Measurements from ENCODE around the gene ITPR3. TPM values are rescaled to one million over a fixed set of nuclear protein-coding genes. Genes with fewer than 3 reads are reported as not detected.

The ITPR3 gene
- total RNA-seq, 1 experiment from 2014 or later: 103 TPM

GRCh38 chr6:33634161-33634727 lies 13.1 kb downstream of the ITPR3 start:
- no peak for ATAC-seq
- intact Hi-C loops (cut with micrococcal nuclease): loop anchor here (5.0 kb wide), 1 partner anchor 42 kb away; no protein-coding TSS in a partner anchor
- ChIA-PET RAD21 (ENCODE audit: low non-redundant PET in 1 of 2, low total read pairs in 2 of 2, uncharacterized antibody in 2 of 2, unreplicated experiment in 2 of 2) (no interaction called here), CTCF (interaction anchor here (0.9 to 2.3 kb wide), 2 partner anchors 44 to 48 kb away, joined by 3 to 8 read pairs; no protein-coding TSS in a partner anchor), POLR2A (no interaction called here)
- Histone ChIP-seq H3K27ac (ENCODE audit: low read depth, low read length) (no peak overlapping the region), H3K79me2 (ENCODE audit: insufficient read depth, low read length) (peaks cover 91% of the 10 kb centered on the region), H3K4me1 (ENCODE audit: control insufficient read depth in 1 of 2, insufficient read depth in 2 of 2, low read length in 2 of 2) (peaks cover 20 to 32% of the 10 kb centered on the region in 2 experiments), H3K9ac (ENCODE audit: low read length) (peak overlapping the region; percentile 45), H3K4me2 (ENCODE audit: low read length) (peak overlapping the region; percentile 81), H3K9me3 (ENCODE audit: control insufficient read depth in 1 of 2, insufficient read depth in 1 of 2, low read depth in 1 of 2, low read length in 2 of 2) (no peaks in the 10 kb centered on the region), H2AFZ (ENCODE audit: low read depth, low read length, poor library complexity, severe bottlenecking) (no peak overlapping the region), H3K27me3 (ENCODE audit: insufficient read depth, low read length) (no peaks in the 10 kb centered on the region), H3K9me2 (ENCODE audit: insufficient read depth) (no peaks in the 10 kb centered on the region), H3K36me3 (ENCODE audit: control insufficient read depth in 1 of 2, insufficient read depth in 2 of 2, low read length in 2 of 2) (no peaks in the 10 kb centered on the region; a peak in 1 of 4 replicates), H4K20me1 (ENCODE audit: insufficient read depth) (peaks cover 4% of the 10 kb centered on the region; the same call in 1 of the 2 replicates), H3K4me3 (replicated peaks in 1 of 2; ENCODE audit: low read depth in 1 of 2, low read length in 2 of 2) (peak overlapping the region; percentile 31 to 40)
- no TSS peak for BruUV-seq (replicated peaks)
- no peak for DNase-seq (ENCODE audit: low read depth, low spot score)
- TF ChIP-seq MAX (IDR thresholded peaks at IDR 0.05) (no peak), POLR2AphosphoS5 (IDR thresholded peaks at IDR 0.05; ENCODE audit: low read depth, low read length) (no peak), EZH2 (IDR thresholded peaks at IDR 0.05) (no peak), ATF3 (IDR thresholded peaks at IDR 0.05) (no peak), CBX3 (IDR thresholded peaks at IDR 0.05; ENCODE audit: low read depth) (no peak), EZH2phosphoT487 (IDR thresholded peaks at IDR 0.05; ENCODE audit: borderline replicate concordance) (no peak), SIN3A (IDR thresholded peaks at IDR 0.05; ENCODE audit: low read depth) (no peak), SP1 (IDR thresholded peaks at IDR 0.05; ENCODE audit: low read depth) (no peak), YY1 (IDR thresholded peaks at IDR 0.05; ENCODE audit: extremely low read depth, insufficient replicate concordance, low read depth, low read length) (no peak), SRF (IDR thresholded peaks at IDR 0.05; ENCODE audit: low read depth) (no peak), JUND (IDR thresholded peaks at IDR 0.05) (no peak), RAD21 (IDR thresholded peaks at IDR 0.05; ENCODE audit: low read depth) (no peak), CTCF (IDR thresholded peaks at IDR 0.05 in 2 of 3, conservative IDR thresholded peaks at IDR 0.05 in 1 of 3; ENCODE audit: borderline replicate concordance in 1 of 3, insufficient read depth in 1 of 3, low read depth in 2 of 3, low read length in 2 of 3) (no peak), ELF1 (IDR thresholded peaks at IDR 0.05; ENCODE audit: borderline replicate concordance, low read depth) (no peak)
